ENCODE results near the gene TARS2.

DNA sequence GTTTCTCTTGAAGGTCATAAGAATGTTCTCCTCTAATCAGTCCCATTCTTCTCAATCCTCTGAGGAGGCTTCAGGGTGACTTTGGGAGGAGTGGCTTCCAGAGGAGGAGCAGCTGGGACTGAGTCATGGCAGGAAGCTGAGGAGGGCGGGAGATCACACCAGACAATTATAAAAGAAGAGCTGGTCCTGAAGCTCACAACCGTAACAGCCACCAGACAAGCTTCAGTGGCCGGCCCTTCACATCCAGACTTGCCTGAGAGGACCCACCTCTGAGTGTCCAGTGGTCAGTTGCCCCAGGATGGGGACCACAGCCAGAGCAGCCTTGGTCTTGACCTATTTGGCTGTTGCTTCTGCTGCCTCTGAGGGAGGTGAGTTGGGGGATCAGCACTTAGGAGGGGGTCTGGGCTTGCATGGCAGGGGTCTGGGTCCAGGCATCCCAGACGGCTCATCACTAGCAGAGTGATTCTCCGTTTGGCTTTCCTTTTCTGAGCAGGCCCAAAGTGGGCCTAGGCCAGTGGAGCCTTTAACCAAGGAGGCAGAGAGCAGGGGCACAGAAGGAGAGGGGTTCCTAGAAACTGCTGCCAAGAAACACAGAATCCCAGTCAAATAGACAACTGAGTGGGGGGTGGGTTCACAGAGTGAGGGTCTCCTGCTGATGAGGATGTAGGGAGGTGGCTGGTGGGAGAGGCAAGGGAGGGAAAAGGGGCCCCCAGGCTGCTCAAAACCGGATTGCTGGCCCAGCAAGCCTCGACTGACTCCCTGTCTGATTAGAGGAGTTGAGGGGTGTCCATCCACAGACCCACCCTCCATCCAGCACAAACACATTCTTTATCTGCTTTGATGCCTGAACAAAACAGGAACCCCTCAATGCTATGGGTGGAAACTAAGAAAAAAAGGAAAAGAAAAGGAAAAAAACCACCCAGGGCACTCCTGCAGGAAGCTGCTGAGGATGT is 21.0 kb downstream of the TARS2 start, which contains the start of gene ECM1:
- TF ChIP-seq POLR2A (IDR thresholded peaks at IDR 0.05; ENCODE audit: low read depth, low read length) (no peak), POLR2AphosphoS5 (IDR thresholded peaks at IDR 0.05; ENCODE audit: low read depth, low read length) (no peak), TAF1 (IDR thresholded peaks at IDR 0.05; ENCODE audit: borderline replicate concordance, low read depth, low read length) (no peak)
